Fibroblast of lung (primary cell): ENCODE data around the gene PCBP3. TPM values are rescaled to one million over a fixed set of nuclear protein-coding genes. Genes with fewer than 3 reads are reported as not detected.

Source experiments
- DNase-seq, 2 donors: peaks; one replicate each; pipeline versions ENCODE4 v3.0.0 to v3.0.0-alpha.2; 2010; ENCODE audit warnings: low read depth in 2 of 2
- H2AFZ ChIP-seq: 2 replicates; pipeline ENCODE4 v1.5.1; 2012; ENCODE audit warnings: low read length, control low read depth, inconsistent platforms
- H3K27ac ChIP-seq: 2 replicates; pipeline ENCODE4 v1.5.1; 2011; ENCODE audit warnings: low read length, control low read depth; ENCODE audit not compliant: insufficient read depth
- H3K27me3 ChIP-seq: 2 replicates; pipeline ENCODE4 v1.5.1; 2011; ENCODE audit warnings: mild to moderate bottlenecking, low read length; ENCODE audit not compliant: control insufficient read depth, insufficient read depth
- H3K36me3 ChIP-seq: 2 replicates; pipeline ENCODE4 v1.5.1; 2011; ENCODE audit warnings: low read length; ENCODE audit not compliant: control insufficient read depth, insufficient read depth
- H3K4me1 ChIP-seq: 2 replicates; pipeline ENCODE4 v1.5.1; 2011; ENCODE audit warnings: low read length; ENCODE audit not compliant: control insufficient read depth, insufficient read depth; ENCODE audit errors: extremely low read depth
- H3K4me2 ChIP-seq: 2 replicates; pipeline ENCODE4 v1.5.1; 2011; ENCODE audit warnings: low read length, control low read depth; ENCODE audit not compliant: insufficient read depth; ENCODE audit errors: extremely low read depth
- H3K4me3 ChIP-seq, 4 experiments: fragments of 200-600 bp in 1 of 4; sonication (generic) in 1 of 4; replicated peaks in 1 of 4; 2 replicates each; pipeline ENCODE4 v1.5.1; 2011 to 2016; ENCODE audit warnings: low read length in 4 of 4, low read depth in 3 of 4, mild to moderate bottlenecking in 3 of 4, control low read depth in 2 of 4, inconsistent platforms in 1 of 4, mixed read lengths in 1 of 4; ENCODE audit not compliant: insufficient read depth in 1 of 4; ENCODE audit errors: control extremely low read depth in 1 of 4
- H3K79me2 ChIP-seq: 2 replicates; pipeline ENCODE4 v1.5.1; 2012; ENCODE audit warnings: mild to moderate bottlenecking, low read length, inconsistent platforms; ENCODE audit not compliant: control insufficient read depth, insufficient read depth
- H3K9ac ChIP-seq: 2 replicates; pipeline ENCODE4 v1.5.1; 2011; ENCODE audit warnings: mild to moderate bottlenecking, low read length, control low read depth; ENCODE audit not compliant: insufficient read depth
- H3K9me3 ChIP-seq: 2 replicates; pipeline ENCODE4 v1.5.1; 2012; ENCODE audit warnings: low read depth, low read length; ENCODE audit not compliant: control insufficient read depth, insufficient read depth
- H4K20me1 ChIP-seq: 2 replicates; pipeline ENCODE4 v1.5.1; 2011; ENCODE audit warnings: low read length; ENCODE audit not compliant: control insufficient read depth, insufficient read depth; ENCODE audit errors: extremely low read depth
- CTCF ChIP-seq, 2 donors: IDR thresholded peaks in 1 of 2; conservative IDR thresholded peaks in 1 of 2; 1 replicate in 1 of 2; 2 replicates in 1 of 2; pipeline ENCODE4 v1.5.1; 2011 to 2012; ENCODE audit warnings: low read length in 2 of 2, control low read depth in 1 of 2, inconsistent platforms in 1 of 2, low read depth in 1 of 2, mild to moderate bottlenecking in 1 of 2
- EZH2 ChIP-seq: IDR thresholded peaks from 2 replicates; pipeline ENCODE4 v1.5.1; 2012; ENCODE audit warnings: low read length, control low read depth, mild to moderate bottlenecking; ENCODE audit errors: missing control alignments
- polyA plus RNA-seq, 2 donors: library from polyadenylated mRNA; depleted of rRNA in 1 of 2; stranded (reverse) in 1 of 2; unstranded in 1 of 2; fragments of >200 nt; gene quantifications; 2 replicates each; pipeline ENCODE4 v1.2.1, GENCODE V29; 2011 to 2012; ENCODE audit warnings: missing spikeins in 1 of 2
- total RNA-seq: library from RNA; depleted of rRNA; stranded (reverse); fragments of >200 nt; gene quantifications from 2 replicates; pipeline ENCODE4 v1.2.1, GENCODE V29; 2014

Gene PCBP3
- total and polyA plus RNA-seq, 2 donors (not counting 1 experiment from before 2014, with no cell fraction given): 0.51 to 1.7 TPM

DNA sequence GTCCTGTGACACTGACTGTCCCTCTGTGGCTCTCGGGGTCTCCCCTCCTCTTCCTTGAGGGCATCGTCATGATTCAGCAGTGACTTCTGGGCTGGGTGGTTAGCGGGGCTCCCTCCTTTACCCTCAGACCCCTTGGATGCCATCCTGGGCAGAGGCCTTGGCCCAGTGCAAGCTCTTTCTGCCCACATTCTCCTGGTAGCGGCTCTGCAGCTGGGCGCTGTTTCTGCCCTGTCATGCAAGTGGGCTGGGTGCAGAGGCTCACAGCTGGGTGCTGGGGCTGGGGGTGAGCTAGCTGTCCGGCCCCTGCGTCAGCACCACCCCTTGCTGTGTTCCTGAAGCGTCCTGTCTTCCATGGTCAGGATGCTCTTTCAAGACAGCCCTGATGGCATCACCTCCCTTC, 158.5 kb downstream of the PCBP3 start:
- Histone ChIP-seq H3K4me3 (no peak overlapping the region), H3K36me3 (no peaks in the 10 kb centered on the region), H2AFZ (no peak overlapping the region), H3K9me3 (no peaks in the 10 kb centered on the region), H3K4me2 (no peak overlapping the region), H3K79me2 (no peaks in the 10 kb centered on the region), H4K20me1 (no peaks in the 10 kb centered on the region), H3K4me1 (no peaks in the 10 kb centered on the region), H3K9ac (no peak overlapping the region), H3K27me3 (no peaks in the 10 kb centered on the region), H3K27ac (no peak overlapping the region)
- TF ChIP-seq CTCF (conservative IDR thresholded peaks at IDR 0.05 in 1 of 2, IDR thresholded peaks at IDR 0.05 in 1 of 2; ENCODE audit: low read depth in 1 of 2, low read length in 2 of 2) (no peak), EZH2 (no peak)
- DNase-seq: no peak

DNA sequence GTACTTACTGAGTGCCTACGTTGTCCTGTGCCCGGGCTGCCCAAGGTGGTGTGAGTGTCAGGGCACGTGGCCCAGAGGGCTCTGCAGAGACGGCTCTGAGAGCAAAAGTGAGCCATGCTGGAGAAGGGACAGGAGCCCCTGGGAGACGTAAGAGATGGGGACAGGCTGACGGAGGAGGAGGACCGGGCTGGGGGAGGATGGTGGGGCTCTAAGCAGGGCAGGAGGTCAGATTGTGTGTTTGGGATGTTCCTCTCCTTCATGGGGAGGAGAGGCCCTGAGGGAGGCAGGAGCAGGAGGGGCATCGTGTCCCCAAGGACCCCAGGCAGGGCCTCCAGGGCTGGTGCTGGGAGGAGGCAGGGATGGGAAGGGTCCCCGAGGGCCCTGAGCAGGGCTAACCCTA, 158.9 kb downstream of the PCBP3 start:
- no peak overlapping the region for H2AFZ ChIP-seq
- no peaks in the 10 kb centered on the region for H3K9me3 ChIP-seq
- H3K4me3 ChIP-seq: no peak overlapping the region
- no peak for DNase-seq
- H3K9ac ChIP-seq: no peak overlapping the region
- TF ChIP-seq CTCF (conservative IDR thresholded peaks at IDR 0.05 in 1 of 2, IDR thresholded peaks at IDR 0.05 in 1 of 2; ENCODE audit: low read depth in 1 of 2, low read length in 2 of 2) (no peak), EZH2 (no peak)
- H3K4me2 ChIP-seq: no peak overlapping the region
- H3K36me3 ChIP-seq: no peaks in the 10 kb centered on the region
- no peaks in the 10 kb centered on the region for H4K20me1 ChIP-seq
- no peaks in the 10 kb centered on the region for H3K79me2 ChIP-seq
- no peaks in the 10 kb centered on the region for H3K4me1 ChIP-seq
- no peak overlapping the region for H3K27ac ChIP-seq
- H3K27me3 ChIP-seq: no peaks in the 10 kb centered on the region

- Histone ChIP-seq H3K9me3 (no peaks in the 10 kb centered on the region), H4K20me1 (no peaks in the 10 kb centered on the region), H3K4me2 (no peak overlapping the region), H3K9ac (no peak overlapping the region), H3K27ac (no peak overlapping the region), H3K27me3 (no peaks in the 10 kb centered on the region), H3K79me2 (no peaks in the 10 kb centered on the region), H2AFZ (no peak overlapping the region), H3K36me3 (no peaks in the 10 kb centered on the region), H3K4me3 (no peak overlapping the region), H3K4me1 (no peaks in the 10 kb centered on the region)
- TF ChIP-seq CTCF (conservative IDR thresholded peaks at IDR 0.05 in 1 of 2, IDR thresholded peaks at IDR 0.05 in 1 of 2; ENCODE audit: low read depth in 1 of 2, low read length in 2 of 2) (no peak), EZH2 (no peak)
- no peak for DNase-seq
Measured at GRCh38 chr21:45802956-45803617, 159.6 kb downstream of the PCBP3 start.
